PC-9 (cell line): ENCODE data around the gene AHNAK. TPM values are rescaled to one million over a fixed set of nuclear protein-coding genes. Genes with fewer than 3 reads are reported as not detected.

Experiments
- BruUV-seq: library from RNA; stranded (reverse); fragments of 400-500 nt; replicated peaks from 2 replicates; lab custom pipeline; 2021; lab: Mats Ljungman, UMichigan
- CTCF ChIA-PET: fragments of 300-600 bp; sonication (Branson Sonifier 250); formaldehyde crosslinking; loops from one replicate; lab custom pipeline; 2022; ENCODE audit warnings: antibody characterized with exemption; lab: Charles Lee
- POLR2A ChIA-PET: fragments of 300-600 bp; sonication (Branson Sonifier 250); formaldehyde crosslinking; loops from one replicate; lab custom pipeline; 2022; ENCODE audit warnings: antibody characterized with exemption; ENCODE audit not compliant: unreplicated experiment; lab: Charles Lee
- DNase-seq, 2 experiments: peaks; one replicate each; pipeline versions ENCODE4 v3.0.0 to v3.0.0-alpha.2; 2015 to 2022; ENCODE audit warnings: mixed read lengths in 1 of 2
- H2AFZ ChIP-seq: fragments of 200-600 bp; sonication (generic); 2 replicates; pipeline ENCODE4 v1.8.1; 2017; ENCODE audit warnings: antibody characterized with exemption
- H3F3A ChIP-seq: fragments of 200-600 bp; sonication (generic); 2 replicates; pipeline ENCODE4 v1.8.1; 2017; ENCODE audit warnings: antibody characterized with exemption, mild to moderate bottlenecking, low read depth; ENCODE audit not compliant: insufficient read depth
- H3K27ac ChIP-seq: fragments of 200-600 bp; sonication (generic); 2 replicates; pipeline ENCODE4 v1.6.1; 2016; ENCODE audit warnings: mixed run types
- H3K27me3 ChIP-seq: fragments of 200-600 bp; sonication (generic); 2 replicates; pipeline ENCODE4 v1.6.1; 2016; ENCODE audit warnings: low read depth, mixed run types; ENCODE audit not compliant: insufficient read depth
- H3K36me3 ChIP-seq: fragments of 200-600 bp; sonication (generic); 2 replicates; pipeline ENCODE4 v1.6.1; 2016; ENCODE audit warnings: low read depth, mixed run types
- H3K4me1 ChIP-seq: fragments of 200-600 bp; sonication (generic); replicated peaks from 2 replicates; pipeline ENCODE4 v1.6.1; 2016; ENCODE audit warnings: mixed run types; ENCODE audit not compliant: insufficient read depth
- H3K4me2 ChIP-seq: fragments of 200-600 bp; sonication (generic); 2 replicates; pipeline ENCODE4 v1.6.1; 2017; ENCODE audit warnings: mixed run types
- H3K4me3 ChIP-seq: fragments of 200-600 bp; sonication (generic); 2 replicates; pipeline ENCODE4 v1.6.1; 2016; ENCODE audit warnings: mixed run types
- H3K79me2 ChIP-seq: fragments of 200-600 bp; sonication (generic); 2 replicates; pipeline ENCODE4 v1.6.1; 2017; ENCODE audit warnings: low read depth, mixed run types
- H3K9me2 ChIP-seq: fragments of 200-600 bp; sonication (generic); 2 replicates; pipeline ENCODE4 v1.8.1; 2017; ENCODE audit warnings: mild to moderate bottlenecking; ENCODE audit not compliant: insufficient read depth
- H3K9me3 ChIP-seq: fragments of 200-600 bp; sonication (generic); 2 replicates; pipeline ENCODE4 v1.8.1; 2016; ENCODE audit warnings: low read depth; ENCODE audit not compliant: insufficient read depth
- H4K20me1 ChIP-seq: fragments of 200-600 bp; sonication (generic); 2 replicates; pipeline ENCODE4 v1.8.1; 2017; ENCODE audit not compliant: insufficient read depth
- CTCF ChIP-seq: fragments of 200-600 bp; sonication (generic); conservative IDR thresholded peaks from 2 replicates; pipeline ENCODE4 v1.6.1; 2017; ENCODE audit warnings: mixed run types, antibody characterized with exemption, mild to moderate bottlenecking, moderate library complexity
- EZH2 ChIP-seq: fragments of 200-600 bp; sonication (generic); IDR thresholded peaks from 2 replicates; pipeline ENCODE4 v1.8.0; 2017; ENCODE audit warnings: antibody characterized with exemption, low read depth
- intact Hi-C: fragments of 100-400 bp; cut with micrococcal nuclease; formaldehyde crosslinking; loops from one replicate; pipeline ENCODE4 v1.10.0; 2022; ENCODE audit not compliant: unreplicated experiment
- total RNA-seq: library from RNA; stranded (reverse); gene quantifications from 2 replicates; pipeline ENCODE4 v1.2.3, GENCODE V29; 2021

AHNAK gene
- total RNA-seq, 1 experiment from 2014 or later: 632 TPM

- peak overlapping the region; percentile 91 for H3K27ac ChIP-seq
- H3K4me1 ChIP-seq: peaks cover 45% of the 10 kb centered on the region
- H3K9me2 ChIP-seq: no peaks in the 10 kb centered on the region
- peaks cover 50% of the 10 kb centered on the region for H3F3A ChIP-seq
- ChIA-PET POLR2A (interaction anchor here (0.6 kb wide), 1 partner anchor 55 kb away, joined by 8 read pairs; no protein-coding TSS in a partner anchor), CTCF (interaction anchor here (0.6 to 2.1 kb wide), 4 partner anchors 30 to 579 kb away, joined by 3 to 8 read pairs (median 4); no protein-coding TSS in a partner anchor)
- no peaks in the 10 kb centered on the region for H3K79me2 ChIP-seq
- no peaks in the 10 kb centered on the region for H3K9me3 ChIP-seq
- H3K36me3 ChIP-seq: no peaks in the 10 kb centered on the region
- no peak for DNase-seq
- no peak overlapping the region for H2AFZ ChIP-seq
- intact Hi-C loops: no loop called here
- no peak overlapping the region for H3K4me2 ChIP-seq
- TF ChIP-seq EZH2 (no peak), CTCF (no peak)
- BruUV-seq: no TSS peak
- H4K20me1 ChIP-seq: no peaks in the 10 kb centered on the region
- no peak overlapping the region for H3K4me3 ChIP-seq
- no peaks in the 10 kb centered on the region for H3K27me3 ChIP-seq
Measured at GRCh38 chr11:62428871-62429560, 117.6 kb downstream of the AHNAK start.

- Histone ChIP-seq H2AFZ (peak overlapping the region; percentile 54), H3F3A (peaks cover 55% of the 10 kb centered on the region), H3K4me2 (peak overlapping the region; percentile 65), H3K4me1 (peaks cover 45% of the 10 kb centered on the region), H3K27me3 (no peaks in the 10 kb centered on the region), H3K4me3 (no peak overlapping the region), H3K79me2 (no peaks in the 10 kb centered on the region), H4K20me1 (no peaks in the 10 kb centered on the region), H3K9me2 (no peaks in the 10 kb centered on the region), H3K9me3 (no peaks in the 10 kb centered on the region), H3K27ac (peak overlapping the region; percentile 91), H3K36me3 (no peaks in the 10 kb centered on the region)
- BruUV-seq: no TSS peak
- ChIA-PET POLR2A (interaction anchor here (0.6 to 0.8 kb wide), 2 partner anchors 27 to 46 kb away, joined by 3 to 5 read pairs; no protein-coding TSS in a partner anchor), CTCF (interaction anchor here (0.6 to 2.2 kb wide), 4 partner anchors 81 to 133 kb away, joined by 3 to 8 read pairs (median 5); no protein-coding TSS in a partner anchor)
- peak in 1 of 2 experiments; percentile 69 for DNase-seq
- TF ChIP-seq EZH2 (no peak), CTCF (no peak)
- intact Hi-C loops: loop anchor here (2.0 kb wide), 2 partner anchors 29 to 53 kb away; no protein-coding TSS in a partner anchor
Measured at GRCh38 chr11:62427630-62428233, 118.9 kb downstream of the AHNAK start.

- BruUV-seq: no TSS peak
- no peak overlapping the region for H3K27ac ChIP-seq
- intact Hi-C loops: no loop called here
Measured at GRCh38 chr11:62423012-62423411, 123.6 kb downstream of the AHNAK start.

More at GRCh38 chr11:62423012-62423411, 123.6 kb downstream of the AHNAK start:
- Histone ChIP-seq H3K36me3 (no peaks in the 10 kb centered on the region), H3K9me2 (no peaks in the 10 kb centered on the region), H3K79me2 (no peaks in the 10 kb centered on the region), H3K4me2 (no peak overlapping the region), H3K4me3 (no peak overlapping the region), H3K9me3 (no peaks in the 10 kb centered on the region), H3K27me3 (no peaks in the 10 kb centered on the region), H3F3A (peaks cover 39% of the 10 kb centered on the region), H2AFZ (no peak overlapping the region), H3K4me1 (peaks cover 31% of the 10 kb centered on the region), H4K20me1 (no peaks in the 10 kb centered on the region)
- DNase-seq: no peak
- no peak for TF ChIP-seq CTCF
- TF ChIP-seq EZH2: no peak
- POLR2A ChIA-PET: interaction anchor here (0.5 kb wide), 1 partner anchor 1069 kb away, joined by 3 read pairs; no protein-coding TSS in a partner anchor
- CTCF ChIA-PET: interaction anchor here (0.7 kb wide), 1 partner anchor 30 kb away, joined by 9 read pairs; no protein-coding TSS in a partner anchor
